ENCODE data around the gene MAPK8IP3.

Gene MAPK8IP3, protein sequence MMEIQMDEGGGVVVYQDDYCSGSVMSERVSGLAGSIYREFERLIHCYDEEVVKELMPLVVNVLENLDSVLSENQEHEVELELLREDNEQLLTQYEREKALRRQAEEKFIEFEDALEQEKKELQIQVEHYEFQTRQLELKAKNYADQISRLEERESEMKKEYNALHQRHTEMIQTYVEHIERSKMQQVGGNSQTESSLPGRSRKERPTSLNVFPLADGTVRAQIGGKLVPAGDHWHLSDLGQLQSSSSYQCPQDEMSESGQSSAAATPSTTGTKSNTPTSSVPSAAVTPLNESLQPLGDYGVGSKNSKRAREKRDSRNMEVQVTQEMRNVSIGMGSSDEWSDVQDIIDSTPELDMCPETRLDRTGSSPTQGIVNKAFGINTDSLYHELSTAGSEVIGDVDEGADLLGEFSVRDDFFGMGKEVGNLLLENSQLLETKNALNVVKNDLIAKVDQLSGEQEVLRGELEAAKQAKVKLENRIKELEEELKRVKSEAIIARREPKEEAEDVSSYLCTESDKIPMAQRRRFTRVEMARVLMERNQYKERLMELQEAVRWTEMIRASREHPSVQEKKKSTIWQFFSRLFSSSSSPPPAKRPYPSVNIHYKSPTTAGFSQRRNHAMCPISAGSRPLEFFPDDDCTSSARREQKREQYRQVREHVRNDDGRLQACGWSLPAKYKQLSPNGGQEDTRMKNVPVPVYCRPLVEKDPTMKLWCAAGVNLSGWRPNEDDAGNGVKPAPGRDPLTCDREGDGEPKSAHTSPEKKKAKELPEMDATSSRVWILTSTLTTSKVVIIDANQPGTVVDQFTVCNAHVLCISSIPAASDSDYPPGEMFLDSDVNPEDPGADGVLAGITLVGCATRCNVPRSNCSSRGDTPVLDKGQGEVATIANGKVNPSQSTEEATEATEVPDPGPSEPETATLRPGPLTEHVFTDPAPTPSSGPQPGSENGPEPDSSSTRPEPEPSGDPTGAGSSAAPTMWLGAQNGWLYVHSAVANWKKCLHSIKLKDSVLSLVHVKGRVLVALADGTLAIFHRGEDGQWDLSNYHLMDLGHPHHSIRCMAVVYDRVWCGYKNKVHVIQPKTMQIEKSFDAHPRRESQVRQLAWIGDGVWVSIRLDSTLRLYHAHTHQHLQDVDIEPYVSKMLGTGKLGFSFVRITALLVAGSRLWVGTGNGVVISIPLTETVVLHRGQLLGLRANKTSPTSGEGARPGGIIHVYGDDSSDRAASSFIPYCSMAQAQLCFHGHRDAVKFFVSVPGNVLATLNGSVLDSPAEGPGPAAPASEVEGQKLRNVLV (N-terminal part only)

DNA sequence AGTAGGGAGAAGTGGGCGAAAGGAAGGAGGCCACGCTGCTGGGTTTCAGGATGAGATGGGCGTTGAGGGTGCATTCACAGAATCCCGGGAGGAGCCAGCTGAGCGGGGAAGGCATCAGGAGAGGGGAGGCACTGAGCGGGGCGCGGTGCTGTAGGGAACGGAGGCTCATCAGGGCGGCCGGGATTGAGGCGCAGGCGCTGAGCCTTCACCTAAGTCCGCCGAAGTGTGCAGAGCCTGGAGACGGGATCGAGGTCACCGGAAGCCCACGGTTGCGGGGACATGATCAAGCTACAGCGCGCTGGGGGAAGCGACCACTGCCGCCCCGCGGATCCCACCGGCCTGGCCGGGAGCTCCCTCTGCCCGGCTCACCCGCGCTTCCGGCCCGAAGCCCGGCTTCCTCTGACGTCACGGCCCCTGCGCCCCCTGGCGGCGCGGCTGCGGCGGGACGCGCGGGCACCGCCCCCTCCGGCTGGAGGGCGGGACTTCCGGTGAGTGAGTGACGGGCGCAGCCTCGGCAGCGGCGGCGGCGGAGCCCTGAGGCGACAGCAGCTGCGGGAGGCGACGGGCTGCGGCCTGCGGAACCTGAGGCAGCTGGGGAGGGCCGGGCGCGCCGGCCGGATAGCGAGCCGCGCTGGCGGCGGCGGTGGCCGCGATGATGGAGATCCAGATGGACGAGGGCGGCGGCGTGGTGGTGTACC is at the start of gene MAPK8IP3:
MAPK8IP3 (plus strand) TSS at position 508 of the 698 bp plus-strand sequence; CDS start at position 653, 145 bp downstream.
- peak; percentile 99 for DNase-seq (ENCODE audit: low spot score)

DNA sequence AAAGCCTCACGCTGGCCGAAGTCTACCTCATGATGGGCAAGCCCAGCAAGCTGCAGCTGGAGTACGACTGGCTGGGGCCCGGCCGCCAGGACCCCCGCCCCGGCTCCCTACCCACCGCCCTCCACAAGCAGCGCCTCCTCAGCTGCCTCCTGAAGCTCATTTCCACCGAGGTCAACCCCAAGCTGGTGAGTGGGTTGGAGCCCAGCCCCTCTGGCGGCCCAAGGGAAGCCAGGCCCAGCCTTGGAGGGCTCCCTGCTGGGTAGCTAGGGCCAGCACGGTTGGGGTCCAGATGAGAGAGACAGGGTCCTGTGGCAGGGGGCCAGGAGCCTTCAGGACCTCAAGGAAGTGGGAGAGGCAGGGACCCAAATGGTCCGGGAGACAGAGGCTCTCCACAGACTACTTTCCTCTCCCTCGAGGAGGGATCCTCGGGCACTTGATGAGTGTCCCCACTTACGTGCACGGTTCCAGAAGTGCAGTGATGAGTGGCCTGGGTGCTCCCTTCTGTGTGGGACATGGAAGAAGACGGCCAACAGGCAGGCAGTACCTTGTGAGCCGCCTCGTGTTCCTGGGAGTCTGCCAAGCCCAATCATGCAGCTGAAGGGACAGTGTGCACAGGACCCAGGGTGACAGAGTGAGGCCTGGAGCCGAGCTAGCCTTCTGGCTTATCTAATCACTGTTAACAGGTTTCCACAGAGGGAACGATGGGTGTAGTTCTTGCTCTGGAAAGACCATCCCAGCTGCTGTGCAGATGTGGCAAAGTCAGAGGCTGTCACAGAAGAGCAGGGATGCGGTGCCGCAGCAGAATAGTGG is 49.0 kb upstream of the MAPK8IP3 start:
- DNase-seq (ENCODE audit: low spot score): no peak

DNA sequence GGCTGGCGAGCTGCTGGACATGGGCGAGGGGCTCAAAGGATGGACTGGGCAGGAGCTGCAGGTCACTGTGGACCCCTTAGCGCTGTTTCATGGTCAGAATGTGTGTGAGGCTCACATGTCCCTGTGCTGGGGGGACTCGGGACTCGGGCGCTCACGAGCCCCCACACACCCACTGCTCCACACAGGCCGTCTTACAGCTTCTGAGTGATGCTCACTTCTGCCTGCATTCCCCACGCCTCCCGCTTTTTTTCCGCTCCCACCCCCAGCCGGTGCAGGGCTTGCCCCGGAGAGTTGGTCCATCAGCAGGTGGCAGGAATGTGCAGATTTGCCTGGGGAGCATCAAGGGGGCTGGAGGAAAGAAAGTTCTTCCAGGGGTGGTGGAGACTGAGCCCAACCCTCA is 48.2 kb upstream of the MAPK8IP3 start:
- DNase-seq (ENCODE audit: low spot score): no peak

DNA sequence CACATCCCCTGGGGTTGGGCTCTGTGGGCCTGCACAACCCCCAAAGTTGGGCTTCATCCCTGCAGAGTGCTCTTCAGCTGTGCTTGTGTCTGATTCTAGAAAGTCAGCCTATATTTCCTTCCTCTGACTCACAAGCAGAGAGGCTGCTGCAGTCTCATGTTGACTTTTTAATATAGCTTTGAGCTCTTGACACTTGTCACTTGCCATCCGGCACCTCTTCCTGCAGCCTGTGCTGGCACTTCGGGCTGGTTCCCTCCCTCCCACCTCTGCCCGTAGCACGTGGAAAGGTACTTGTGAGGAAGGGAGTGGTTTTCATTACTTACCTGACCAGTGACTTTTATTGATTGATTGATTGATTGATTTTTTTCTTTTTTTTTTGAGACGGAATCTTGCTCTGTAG is 47.0 kb upstream of the MAPK8IP3 start:
- no peak for DNase-seq (ENCODE audit: low spot score)

DNA sequence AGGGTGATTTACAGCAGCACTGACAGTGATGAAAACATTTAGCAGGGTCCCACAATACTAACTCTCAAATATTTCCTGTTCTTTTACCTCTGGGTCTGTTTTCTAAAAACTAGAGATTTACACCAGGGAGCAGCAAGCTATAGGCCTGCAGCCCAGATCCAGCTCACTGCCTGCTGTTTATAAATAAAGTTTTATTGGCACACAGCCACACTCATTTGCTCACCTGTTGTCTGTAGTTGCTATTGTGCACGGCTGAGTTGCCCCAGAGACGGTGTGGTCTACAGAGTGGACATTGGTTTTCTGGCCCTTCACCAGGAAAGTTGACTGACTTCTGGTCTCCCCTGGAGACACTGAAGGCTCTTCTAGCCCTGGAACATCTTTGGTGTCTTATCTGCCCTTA is 44.2 kb upstream of the MAPK8IP3 start:
- DNase-seq (ENCODE audit: low spot score): no peak

DNA sequence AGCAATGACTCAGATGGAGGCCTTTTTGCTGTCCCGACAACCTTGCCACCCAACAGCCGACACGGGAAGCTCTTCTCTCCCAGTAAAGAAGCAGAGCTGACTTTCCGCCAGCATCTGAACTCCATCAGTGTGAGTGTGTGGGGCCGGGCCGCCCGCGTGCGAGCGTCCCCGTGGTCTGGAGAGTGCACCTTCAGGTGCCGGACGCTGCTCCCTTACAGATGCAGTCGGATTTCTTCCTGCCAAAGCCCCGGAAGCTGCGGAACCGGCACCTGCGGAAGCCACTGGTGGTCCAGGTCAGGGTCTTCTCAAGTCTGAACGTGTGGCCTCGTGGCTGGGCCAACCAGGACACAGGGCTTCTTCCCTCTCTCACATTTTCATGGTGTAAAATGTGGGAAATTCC is 43.5 kb upstream of the MAPK8IP3 start:
- DNase-seq (ENCODE audit: low spot score): no peak

DNA sequence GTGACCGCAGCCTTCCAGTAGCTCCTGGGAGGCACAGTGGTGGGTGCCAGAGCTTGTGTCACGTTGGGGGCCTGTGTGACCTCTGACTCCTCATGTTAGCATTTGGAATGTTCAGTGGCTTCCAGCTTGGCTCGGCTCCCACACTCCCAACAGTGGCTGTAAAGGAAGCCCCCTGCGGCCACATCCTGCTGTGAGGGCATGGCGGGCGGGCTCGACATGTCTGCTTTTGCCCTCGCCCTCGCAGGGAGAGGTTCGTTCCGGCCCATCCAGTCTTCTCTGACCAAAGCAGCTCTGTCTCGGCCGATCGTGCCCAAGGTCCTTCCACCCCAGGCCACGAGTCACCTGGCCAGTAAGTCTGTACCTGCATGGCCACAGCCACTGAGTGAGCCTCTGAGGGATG is 40.2 kb upstream of the MAPK8IP3 start:
- DNase-seq (ENCODE audit: low spot score): no peak

DNA sequence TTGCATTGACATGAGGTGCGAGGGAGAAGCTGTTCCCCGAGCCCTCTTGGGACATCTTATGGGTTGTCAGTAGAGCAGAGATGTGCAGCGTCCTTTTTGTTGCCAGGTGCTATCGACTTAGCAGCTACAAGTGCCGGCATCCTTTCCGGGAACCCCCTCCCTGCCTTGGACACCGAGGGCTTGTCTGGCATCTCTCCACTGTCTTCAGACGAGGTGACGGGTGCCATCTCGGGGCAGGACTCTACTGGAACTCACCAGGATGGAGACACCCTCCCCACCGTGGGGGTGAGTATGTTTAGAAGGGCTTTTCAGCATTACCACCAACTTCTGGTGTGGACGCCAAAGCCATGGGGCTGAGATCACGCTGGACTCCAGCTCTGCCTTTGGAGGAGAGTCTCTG is 39.7 kb upstream of the MAPK8IP3 start:
- no peak for DNase-seq (ENCODE audit: low spot score)

DNA sequence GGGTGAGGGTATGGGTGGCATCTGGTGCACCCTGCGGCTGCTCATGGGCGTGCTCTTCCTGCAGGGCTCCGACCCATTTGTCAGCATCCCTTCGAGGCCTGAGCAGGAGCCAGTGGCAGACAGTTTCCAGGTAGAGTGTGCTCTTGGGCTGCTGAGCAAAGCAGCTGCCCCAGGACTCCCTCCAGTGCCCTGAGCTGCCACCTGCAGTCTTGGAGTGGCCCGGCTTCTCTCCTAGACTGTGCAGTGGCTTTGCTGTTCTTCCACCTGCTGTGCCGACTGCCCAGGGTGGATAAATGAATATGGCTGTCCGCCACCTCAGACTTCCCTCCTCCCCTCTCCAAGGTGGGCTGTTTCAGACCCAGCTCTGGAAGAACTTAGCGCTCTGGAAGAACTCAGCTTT is 38.7 kb upstream of the MAPK8IP3 start:
- DNase-seq (ENCODE audit: low spot score): no peak

DNA sequence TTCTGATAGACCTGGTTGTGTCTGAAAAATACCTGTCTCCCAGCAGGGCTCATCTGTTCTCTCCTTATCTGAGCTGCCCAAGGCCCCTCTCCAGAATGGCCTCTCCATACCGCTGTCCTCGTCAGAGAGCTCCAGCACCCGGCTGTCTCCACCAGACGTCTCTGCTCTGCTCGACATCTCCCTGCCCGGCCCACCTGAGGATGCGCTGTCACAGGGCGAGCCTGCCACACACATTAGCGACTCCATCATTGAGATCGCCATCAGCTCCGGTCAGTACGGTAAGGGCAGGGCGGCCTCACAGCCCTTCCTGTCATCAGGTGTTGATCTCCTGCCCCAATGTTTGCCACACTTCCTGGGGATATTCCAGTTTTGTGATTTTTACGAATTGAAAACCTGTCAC is 38.1 kb upstream of the MAPK8IP3 start:
- no peak for DNase-seq (ENCODE audit: low spot score)

DNA sequence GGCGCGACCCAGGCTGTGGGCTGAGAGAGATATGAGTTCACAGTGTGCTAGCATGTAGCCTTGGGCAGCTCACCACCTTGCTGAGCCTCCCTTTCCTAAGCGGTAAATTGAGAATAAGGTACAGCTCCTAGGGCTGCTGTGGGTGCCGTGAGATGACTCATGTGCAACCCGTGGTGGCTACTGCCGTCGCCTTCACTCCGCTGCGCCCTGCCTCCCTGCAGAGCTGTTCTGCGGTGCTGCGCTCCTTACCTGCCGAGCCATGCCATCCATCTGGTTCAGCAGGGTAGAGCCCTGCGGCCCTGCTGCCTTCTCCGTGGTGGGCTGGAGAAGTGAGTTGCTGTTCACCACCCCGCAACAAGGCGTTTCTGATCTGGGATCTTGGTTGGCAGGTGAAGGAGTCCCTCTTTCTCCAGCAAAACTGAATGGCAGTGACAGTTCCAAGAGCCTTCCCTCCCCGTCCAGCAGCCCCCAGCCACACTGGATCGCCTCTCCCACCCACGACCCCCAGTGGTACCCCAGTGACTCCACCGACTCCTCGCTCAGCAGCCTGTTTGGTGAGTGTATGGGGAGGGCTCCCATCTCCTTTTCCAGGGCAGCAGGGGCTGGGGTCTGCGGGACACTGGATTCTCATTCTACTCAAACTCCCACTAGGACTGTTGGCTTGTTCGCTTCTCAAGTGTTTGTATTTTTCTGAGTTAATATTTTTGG is 37.2 kb upstream of the MAPK8IP3 start:
- DNase-seq (ENCODE audit: low spot score): no peak

DNA sequence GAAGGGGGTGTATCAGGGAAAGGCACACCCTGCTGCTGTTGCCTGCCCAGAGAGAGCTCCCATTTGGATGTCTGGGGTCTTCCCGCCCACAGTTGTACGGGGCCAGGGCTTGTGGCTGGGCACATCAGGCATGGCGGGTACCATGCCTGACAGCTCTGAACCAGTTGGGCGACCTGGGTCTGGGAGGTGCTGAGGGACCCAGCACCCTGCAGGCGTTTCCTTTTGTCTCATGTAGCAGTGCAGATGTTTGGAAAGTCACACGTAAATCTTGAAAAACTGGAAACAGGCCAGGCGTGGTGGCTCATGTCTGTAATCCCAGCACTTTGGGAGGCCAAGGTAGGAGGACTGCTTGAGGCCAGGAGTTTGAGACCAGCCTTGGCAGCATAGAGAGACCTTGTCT is 36.3 kb upstream of the MAPK8IP3 start:
- no peak for DNase-seq (ENCODE audit: low spot score)

DNA sequence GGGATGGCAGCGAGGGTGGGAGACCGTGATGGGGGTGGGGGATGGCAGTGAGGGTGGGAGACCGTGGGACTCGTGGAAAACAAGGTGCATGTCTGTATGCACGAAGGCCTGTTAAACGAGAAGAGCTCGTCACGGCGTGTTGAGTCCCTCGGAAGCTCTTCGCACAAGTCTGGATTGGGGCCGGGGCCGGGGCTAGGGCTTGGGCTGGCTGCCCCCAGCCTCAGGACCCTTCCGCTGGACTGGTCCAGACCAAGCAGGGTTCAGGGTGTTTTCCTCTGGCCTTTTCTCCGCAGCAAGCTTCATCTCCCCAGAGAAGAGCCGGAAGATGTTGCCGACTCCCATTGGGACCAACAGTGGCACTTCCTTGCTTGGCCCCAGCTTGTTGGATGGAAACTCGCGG is 35.6 kb upstream of the MAPK8IP3 start:
- no peak for DNase-seq (ENCODE audit: low spot score)

DNA sequence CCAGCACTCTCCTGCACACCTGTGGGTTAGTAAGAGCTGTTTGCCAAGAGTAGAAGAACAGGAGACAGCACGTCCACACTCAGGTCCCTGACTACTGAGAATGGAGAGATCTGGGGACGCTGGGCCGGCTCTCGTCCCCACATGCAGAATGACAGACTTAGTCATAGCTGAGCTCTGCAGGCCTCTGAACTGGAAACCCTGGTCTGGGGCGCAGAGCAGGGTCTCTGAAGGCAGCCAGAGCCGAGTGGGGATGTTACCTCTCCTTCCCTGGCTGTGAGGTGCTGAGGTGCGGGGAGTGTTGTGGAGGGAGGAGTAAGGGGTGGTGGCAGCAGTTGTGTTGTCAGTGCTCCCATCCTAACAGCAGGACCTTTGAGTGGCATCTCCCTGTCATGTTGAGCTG is 35.1 kb upstream of the MAPK8IP3 start:
- DNase-seq (ENCODE audit: low spot score): no peak

DNA sequence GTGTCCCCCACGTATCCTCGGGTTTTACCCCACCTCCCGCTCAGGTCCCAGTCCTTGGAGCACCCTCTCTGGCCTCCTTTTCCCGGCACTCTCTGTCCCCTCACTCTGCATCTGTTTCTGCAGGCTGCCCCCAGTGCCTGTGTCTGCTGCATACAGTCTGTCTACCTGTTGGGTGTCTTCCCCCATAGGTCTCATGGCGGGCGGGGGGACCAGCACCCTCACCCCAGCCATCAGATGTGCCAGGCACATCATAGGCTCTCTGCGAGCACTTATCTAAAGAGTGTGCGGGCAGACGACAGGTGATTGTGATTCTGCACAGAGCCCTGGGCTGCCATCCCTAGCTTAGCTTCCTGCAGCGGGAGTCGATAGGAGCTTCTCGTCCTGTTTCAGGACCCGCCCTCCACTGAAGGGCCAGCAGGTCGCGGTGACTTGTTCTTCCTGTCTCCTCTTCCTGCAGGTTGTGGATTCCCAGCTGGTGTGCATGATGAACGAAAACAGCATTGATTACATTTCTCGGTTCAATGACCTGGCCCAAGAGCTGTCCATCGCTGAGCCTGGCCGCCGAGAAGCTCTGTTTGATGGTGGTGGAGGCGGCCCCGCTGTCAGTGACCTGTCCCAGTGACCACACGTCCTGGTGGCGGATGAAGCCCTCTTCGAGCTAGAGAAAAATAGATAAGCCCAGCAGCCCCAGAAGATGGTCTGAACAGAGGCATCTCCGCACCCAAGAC is 32.4 kb upstream of the MAPK8IP3 start:
- no peak for DNase-seq (ENCODE audit: low spot score)

DNA sequence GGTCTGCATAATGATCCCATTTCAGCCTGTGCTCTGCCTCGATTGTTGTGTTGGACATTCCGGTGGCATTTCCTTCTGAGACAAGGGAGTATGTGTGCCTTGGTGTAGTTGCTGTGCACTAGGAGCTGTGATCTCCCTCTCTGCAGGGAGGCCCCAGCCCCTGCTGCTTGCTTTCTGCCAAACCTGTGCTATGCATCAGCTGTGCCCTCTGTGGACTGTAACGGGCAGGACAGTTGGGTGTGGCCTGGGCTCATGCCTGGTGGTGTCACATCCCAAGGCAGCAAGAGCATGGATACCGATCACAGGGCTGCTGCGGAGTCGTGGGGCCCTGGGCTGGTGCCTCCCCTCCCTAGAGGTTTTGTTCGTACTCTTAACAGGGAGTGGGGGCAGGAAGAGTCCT is 31.7 kb upstream of the MAPK8IP3 start:
- no peak for DNase-seq (ENCODE audit: low spot score)

DNA sequence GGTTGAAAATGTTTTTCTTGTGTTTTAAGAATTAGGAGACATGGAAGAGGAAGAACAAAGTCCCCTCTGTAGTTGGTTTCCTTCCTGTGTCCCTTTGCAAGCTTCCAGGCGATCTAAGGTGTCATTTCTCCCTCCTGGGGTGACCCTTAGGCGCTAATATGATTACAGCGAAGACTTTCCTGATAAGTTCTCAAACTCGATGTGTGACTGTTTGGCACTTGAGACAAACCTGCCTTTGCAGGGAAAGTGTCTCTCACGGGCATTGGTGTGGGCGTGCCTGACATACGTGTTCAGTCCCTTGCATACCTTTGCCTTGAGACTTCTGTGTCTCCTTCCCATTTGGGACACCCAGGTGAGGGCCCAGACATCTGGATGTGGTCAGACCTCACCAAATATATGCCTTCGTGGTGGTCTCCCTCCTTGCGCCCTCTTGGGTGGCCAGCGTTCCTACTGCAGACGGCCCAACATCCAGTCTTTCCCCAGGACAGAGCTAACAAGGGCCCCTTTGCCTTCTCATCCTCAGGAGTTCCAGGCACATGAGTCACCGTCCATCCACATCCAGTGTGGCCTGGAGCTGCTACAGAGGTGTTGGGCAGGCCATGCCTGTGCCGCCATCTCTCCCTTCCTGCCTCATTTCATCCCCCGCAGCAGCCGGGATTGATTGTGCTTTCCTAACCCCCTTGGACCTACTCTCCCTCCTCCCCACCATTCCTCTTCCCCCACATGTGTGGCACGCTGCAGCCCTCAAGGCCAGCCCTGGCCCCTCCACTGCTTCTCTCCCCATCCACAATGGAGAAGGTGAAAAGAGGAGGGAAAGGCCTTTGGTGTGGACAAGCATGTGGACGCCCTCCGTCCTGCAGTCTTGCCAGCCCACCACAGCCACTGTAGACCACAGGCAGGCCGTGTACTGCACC is 31.0 kb upstream of the MAPK8IP3 start:
- no peak for DNase-seq (ENCODE audit: low spot score)

DNA sequence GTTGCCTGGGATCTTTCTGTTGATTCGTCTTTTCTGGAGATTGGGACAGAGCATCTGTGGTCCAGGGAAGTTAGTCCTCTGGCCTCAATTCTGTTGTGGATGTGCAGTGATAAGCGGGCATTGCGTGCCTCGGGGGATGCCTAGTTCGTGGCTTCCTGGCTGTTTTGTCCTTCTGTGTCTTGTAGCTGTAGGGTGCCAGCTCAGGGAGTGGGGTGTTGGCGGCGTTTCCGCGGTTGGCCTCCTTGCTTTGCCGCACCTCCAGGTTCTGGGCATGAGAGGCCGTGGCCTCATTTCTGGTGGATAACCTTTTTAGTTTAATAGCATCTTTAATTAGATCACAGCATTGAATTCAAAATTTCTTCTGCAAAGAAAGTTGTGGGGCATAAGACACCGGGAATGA is 29.3 kb upstream of the MAPK8IP3 start:
- DNase-seq (ENCODE audit: low spot score): no peak
